ENCODE data around the gene EIF4EBP2.

Gene EIF4EBP2

GRCh38 chr10:70466951-70467350 is 63.0 kb downstream of the EIF4EBP2 start:
- H3K4me3 ChIP-seq (ENCODE audit: low read depth, low read length) = no peak overlapping the region
- TF ChIP-seq, protein P1, sequence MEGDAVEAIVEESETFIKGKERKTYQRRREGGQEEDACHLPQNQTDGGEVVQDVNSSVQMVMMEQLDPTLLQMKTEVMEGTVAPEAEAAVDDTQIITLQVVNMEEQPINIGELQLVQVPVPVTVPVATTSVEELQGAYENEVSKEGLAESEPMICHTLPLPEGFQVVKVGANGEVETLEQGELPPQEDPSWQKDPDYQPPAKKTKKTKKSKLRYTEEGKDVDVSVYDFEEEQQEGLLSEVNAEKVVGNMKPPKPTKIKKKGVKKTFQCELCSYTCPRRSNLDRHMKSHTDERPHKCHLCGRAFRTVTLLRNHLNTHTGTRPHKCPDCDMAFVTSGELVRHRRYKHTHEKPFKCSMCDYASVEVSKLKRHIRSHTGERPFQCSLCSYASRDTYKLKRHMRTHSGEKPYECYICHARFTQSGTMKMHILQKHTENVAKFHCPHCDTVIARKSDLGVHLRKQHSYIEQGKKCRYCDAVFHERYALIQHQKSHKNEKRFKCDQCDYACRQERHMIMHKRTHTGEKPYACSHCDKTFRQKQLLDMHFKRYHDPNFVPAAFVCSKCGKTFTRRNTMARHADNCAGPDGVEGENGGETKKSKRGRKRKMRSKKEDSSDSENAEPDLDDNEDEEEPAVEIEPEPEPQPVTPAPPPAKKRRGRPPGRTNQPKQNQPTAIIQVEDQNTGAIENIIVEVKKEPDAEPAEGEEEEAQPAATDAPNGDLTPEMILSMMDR (IDR thresholded peaks at IDR 0.05; ENCODE audit: low read depth, low read length) = no peak
- no peak for DNase-seq (ENCODE audit: low read depth, low spot score)
- in situ Hi-C loops (cut with HindIII; ENCODE audit: low sequenced_read_pairs) = no loop called here

DNA sequence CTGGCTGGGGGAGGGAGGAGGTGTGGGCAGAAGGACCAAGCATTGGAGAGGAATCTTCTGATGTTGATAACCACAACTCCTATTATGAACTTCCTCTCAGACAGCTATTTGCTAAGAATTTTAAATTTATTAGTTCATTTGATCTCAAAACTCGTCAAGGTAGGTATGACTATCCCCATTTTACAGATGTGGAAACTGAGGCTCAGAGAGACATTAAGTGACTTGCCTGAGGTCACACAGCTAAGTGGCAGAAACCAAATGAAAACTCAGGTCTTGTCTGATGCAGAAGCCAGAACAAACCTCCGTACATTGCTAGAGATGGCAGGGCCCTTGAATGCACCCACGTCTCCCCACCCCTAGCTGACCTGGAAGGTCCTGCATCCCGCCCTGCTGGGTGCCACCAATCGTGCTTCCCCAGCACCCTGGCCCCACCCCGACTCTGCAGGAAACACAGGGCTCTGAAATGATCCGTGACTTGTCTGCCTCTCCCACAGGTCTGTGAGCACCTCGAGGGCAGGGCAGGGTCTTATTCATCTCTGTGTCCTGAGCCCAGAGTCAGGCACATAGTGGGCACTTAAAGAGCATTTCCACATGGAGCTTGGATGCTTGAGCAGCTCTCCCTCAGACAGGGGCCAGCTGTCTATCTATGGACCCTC is 69.0 kb downstream of the EIF4EBP2 start:
- DNase-seq (ENCODE audit: low read depth, low spot score) = no peak
- no peak overlapping the region for H3K4me3 ChIP-seq (ENCODE audit: low read depth, low read length)
- in situ Hi-C loops (cut with HindIII; ENCODE audit: low sequenced_read_pairs) = no loop called here

DNA sequence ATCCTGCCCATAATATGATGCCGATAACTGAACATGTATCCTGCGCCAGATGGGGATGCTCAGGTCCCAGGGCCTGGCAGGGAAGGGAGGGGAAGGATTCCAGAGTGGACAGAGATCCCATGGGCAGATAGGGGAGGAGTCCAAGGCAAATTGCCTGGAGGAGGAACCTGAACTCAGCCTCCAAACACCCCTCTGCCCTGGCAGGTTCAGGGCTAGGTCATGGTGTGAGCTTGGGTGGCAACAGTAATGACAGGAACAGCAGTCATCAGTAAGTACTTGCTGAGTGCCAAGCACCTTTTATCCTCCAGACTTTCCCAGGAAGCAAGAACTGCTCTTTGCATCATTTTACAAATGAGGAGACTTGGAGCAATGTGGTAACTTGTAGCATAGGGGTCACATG is 70.8 kb downstream of the EIF4EBP2 start:
- in situ Hi-C loops (cut with HindIII; ENCODE audit: low sequenced_read_pairs) = no loop called here

More for the DNA sequence above, 69.0 kb downstream of the EIF4EBP2 start:
- TF ChIP-seq, protein P1 (IDR thresholded peaks at IDR 0.05; ENCODE audit: low read depth, low read length) = no peak

DNA sequence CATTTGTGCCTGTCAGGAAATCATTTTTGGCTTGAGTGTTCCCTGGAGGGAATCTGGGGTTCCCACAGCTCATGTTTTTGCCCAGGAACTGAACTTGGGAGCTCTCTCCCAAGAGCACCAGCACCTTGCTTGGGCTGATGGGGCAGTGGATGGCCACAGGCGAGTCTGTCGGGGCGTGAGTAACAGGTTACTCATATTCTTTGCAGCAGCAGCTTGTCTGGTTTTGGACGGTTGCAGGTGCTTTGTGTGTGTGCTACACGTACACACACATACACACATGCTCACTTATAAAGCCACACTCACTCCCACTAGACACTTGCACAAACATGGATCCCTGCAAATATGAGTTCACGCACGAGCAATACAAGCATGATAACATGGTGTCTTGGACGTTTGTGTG is 71.7 kb downstream of the EIF4EBP2 start:
- in situ Hi-C loops (cut with HindIII; ENCODE audit: low sequenced_read_pairs) = no loop called here
- no peak for DNase-seq (ENCODE audit: low read depth, low spot score)
- H3K4me3 ChIP-seq (ENCODE audit: low read depth, low read length) = no peak overlapping the region
- TF ChIP-seq, protein P1 (IDR thresholded peaks at IDR 0.05; ENCODE audit: low read depth, low read length) = no peak

More for the DNA sequence above, 70.8 kb downstream of the EIF4EBP2 start:
- H3K4me3 ChIP-seq (ENCODE audit: low read depth, low read length) = no peak overlapping the region
- DNase-seq (ENCODE audit: low read depth, low spot score) = no peak
- TF ChIP-seq, protein P1 (IDR thresholded peaks at IDR 0.05; ENCODE audit: low read depth, low read length) = no peak

DNA sequence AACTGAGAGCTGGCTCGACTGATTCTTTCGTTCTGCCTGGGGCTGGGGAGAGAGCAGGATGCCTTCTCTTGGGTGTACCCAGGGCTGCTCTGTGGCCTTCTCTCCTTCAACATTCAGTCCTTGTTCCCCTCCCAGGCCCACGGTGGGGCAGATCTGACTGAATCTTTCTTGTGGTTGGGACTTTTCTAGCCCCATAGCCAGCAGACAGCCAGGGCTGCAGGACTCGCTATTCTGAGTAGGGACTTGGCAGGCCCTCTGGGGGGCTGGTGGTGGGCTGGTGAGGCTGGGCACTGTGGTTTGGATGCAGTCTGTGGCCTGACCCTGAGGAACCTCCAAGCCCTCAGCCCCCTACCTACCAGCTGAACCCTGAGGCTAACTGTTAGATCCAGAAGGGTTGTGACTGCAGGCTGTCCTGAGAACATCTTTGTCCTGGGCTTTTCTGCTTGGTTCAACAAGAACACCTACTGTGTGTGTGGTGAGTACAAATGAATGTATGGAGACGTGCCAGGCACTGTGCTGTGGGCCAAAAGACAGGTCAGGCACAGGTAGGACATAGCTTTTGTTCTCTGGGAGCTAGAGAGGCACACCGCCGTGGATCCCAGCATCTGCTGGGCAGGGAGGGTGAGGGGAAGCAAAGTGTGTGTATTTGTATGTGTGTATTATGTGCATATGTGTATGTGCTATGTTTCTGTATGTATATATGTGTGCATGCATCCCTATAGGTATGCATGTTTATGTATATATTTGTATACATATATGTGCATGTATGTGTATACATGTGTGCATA is 72.5 kb downstream of the EIF4EBP2 start:
- no peak for DNase-seq (ENCODE audit: low read depth, low spot score)
- TF ChIP-seq, protein P1 (IDR thresholded peaks at IDR 0.05; ENCODE audit: low read depth, low read length) = no peak
- in situ Hi-C loops (cut with HindIII; ENCODE audit: low sequenced_read_pairs) = no loop called here
- H3K4me3 ChIP-seq (ENCODE audit: low read depth, low read length) = no peak overlapping the region

DNA sequence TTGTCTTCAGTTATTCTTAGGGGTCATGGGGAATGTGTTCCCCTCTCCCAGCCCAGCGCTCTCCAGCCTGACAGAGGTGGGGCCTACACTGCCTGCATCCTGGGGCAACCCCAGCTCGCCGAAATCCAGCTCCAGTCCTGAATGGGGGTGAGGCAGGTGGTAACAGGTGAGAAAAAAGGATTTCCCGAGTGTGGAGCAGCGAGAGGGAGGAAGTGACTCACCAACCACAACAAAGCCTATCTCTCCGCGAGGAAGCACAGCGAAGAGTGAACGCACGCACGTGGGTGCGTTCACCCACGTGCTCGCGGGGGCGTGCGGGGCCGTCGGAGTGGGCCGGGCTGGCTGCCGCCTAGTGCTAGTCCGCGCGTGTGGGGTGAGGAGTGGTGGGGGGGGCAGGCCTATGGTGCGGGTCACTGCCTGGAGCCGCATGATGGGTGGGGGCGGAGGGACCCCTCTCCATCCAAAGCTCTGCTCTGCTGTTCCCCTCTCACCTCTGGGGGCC is 73.8 kb downstream of the EIF4EBP2 start:
- H3K4me3 ChIP-seq (ENCODE audit: low read depth, low read length) = peak overlapping the region; percentile 49
- TF ChIP-seq, protein P1 (IDR thresholded peaks at IDR 0.05; ENCODE audit: low read depth, low read length) = no peak
- DNase-seq (ENCODE audit: low read depth, low spot score) = no peak
- in situ Hi-C loops (cut with HindIII; ENCODE audit: low sequenced_read_pairs) = no loop called here
